Vagina (tissue), 2 donors: ENCODE measurements around the gene DRG2.

Source experiments
- POLR2A ChIP-seq, 2 donors: fragments of 450-650 bp; IDR thresholded peaks; one replicate each; pipeline ENCODE4 v1.6.1; 2017; ENCODE audit warnings: antibody characterized with exemption in 2 of 2, mild to moderate bottlenecking in 2 of 2, moderate library complexity in 2 of 2
- POLR2AphosphoS5 ChIP-seq, 2 donors: sonication (generic); formaldehyde crosslinking; IDR thresholded peaks; one replicate each; pipeline ENCODE4 v1.9.0; 2017; ENCODE audit warnings: antibody characterized with exemption in 2 of 2, mild to moderate bottlenecking in 2 of 2, low read depth in 1 of 2; ENCODE audit not compliant: insufficient read depth in 1 of 2
- TF ChIP-seq, protein P1 (sequence below), 3 experiments: fragments of 450-650 bp in 2 of 3; fragments of 200-600 bp in 1 of 3; sonication (generic) in 1 of 3; IDR thresholded peaks; one replicate each; pipeline ENCODE4 v1.5.1; 2017 to 2019; ENCODE audit warnings: antibody characterized with exemption in 3 of 3, mild to moderate bottlenecking in 2 of 3, moderate library complexity in 2 of 3

DNA sequence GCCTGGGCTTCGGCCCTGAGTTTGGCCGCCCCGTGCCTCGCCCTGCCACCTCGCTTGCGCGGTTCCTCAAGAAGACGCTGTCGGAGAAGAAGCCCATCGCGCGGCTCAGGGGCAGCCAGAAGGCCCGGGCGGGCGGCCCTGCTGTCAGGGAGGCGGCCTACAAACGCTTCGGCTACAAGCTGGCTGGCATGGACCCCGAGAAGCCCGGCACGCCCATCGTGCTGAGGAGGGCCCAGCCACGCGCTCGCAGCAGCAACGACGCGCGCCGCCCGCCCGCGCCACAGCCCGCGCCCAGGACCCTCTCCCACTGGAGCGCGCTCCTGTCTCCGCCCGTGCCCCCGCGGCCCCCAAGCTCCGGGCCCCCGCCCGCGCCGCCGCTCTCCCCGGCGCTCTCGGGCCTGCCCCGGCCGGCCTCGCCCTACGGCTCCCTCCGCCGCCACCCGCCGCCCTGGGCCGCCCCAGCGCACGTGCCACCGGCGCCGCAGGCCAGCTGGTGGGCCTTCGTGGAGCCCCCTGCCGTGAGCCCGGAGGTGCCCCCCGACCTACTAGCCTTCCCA lies 32.8 kb downstream of the DRG2 start:
- TF ChIP-seq, protein P1, sequence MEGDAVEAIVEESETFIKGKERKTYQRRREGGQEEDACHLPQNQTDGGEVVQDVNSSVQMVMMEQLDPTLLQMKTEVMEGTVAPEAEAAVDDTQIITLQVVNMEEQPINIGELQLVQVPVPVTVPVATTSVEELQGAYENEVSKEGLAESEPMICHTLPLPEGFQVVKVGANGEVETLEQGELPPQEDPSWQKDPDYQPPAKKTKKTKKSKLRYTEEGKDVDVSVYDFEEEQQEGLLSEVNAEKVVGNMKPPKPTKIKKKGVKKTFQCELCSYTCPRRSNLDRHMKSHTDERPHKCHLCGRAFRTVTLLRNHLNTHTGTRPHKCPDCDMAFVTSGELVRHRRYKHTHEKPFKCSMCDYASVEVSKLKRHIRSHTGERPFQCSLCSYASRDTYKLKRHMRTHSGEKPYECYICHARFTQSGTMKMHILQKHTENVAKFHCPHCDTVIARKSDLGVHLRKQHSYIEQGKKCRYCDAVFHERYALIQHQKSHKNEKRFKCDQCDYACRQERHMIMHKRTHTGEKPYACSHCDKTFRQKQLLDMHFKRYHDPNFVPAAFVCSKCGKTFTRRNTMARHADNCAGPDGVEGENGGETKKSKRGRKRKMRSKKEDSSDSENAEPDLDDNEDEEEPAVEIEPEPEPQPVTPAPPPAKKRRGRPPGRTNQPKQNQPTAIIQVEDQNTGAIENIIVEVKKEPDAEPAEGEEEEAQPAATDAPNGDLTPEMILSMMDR (IDR thresholded peaks at IDR 0.05): no peak
- TF ChIP-seq POLR2A (IDR thresholded peaks at IDR 0.05): no peak
- no peak for TF ChIP-seq POLR2AphosphoS5 (IDR thresholded peaks at IDR 0.05; ENCODE audit: insufficient read depth in 1 of 2, low read depth in 1 of 2)
